ENCODE measurements around the gene PSMB3.

PSMB3 gene

GRCh38 chr17:38752308-38753070 is at the start of gene PSMB3:
TSS of gene PSMB3 (plus strand) at chr17:38752741. CDS start at chr17:38752827, 86 bp downstream.
- DNase-seq (ENCODE audit: low read depth, low spot score): peak; percentile 99

- no peak for DNase-seq (ENCODE audit: low read depth, low spot score)
Measured at GRCh38 chr17:38702916-38703741, 49.4 kb upstream of the PSMB3 start.

GRCh38 chr17:38703742-38704605 is 48.6 kb upstream of the PSMB3 start:
- DNase-seq (ENCODE audit: low read depth, low spot score): peak; percentile 53

GRCh38 chr17:38704606-38705522 is 47.7 kb upstream of the PSMB3 start, which contains the start of gene MLLT6:
TSS of gene MLLT6 (plus strand) at chr17:38705273. CDS start at chr17:38705633, 360 bp downstream.
- DNase-seq (ENCODE audit: low read depth, low spot score): peak; percentile 92

- peak; percentile 34 for DNase-seq (ENCODE audit: low read depth, low spot score)
Measured at GRCh38 chr17:38705523-38705802, 47.1 kb upstream of the PSMB3 start.

GRCh38 chr17:38705803-38706504 is 46.6 kb upstream of the PSMB3 start:
- peak; percentile 46 for DNase-seq (ENCODE audit: low read depth, low spot score)

GRCh38 chr17:38706505-38707216 is 45.9 kb upstream of the PSMB3 start:
- DNase-seq (ENCODE audit: low read depth, low spot score): no peak

GRCh38 chr17:38707678-38708351 is 44.7 kb upstream of the PSMB3 start:
- DNase-seq (ENCODE audit: low read depth, low spot score): no peak

- DNase-seq (ENCODE audit: low read depth, low spot score): no peak
Measured at GRCh38 chr17:38709104-38709820, 43.3 kb upstream of the PSMB3 start.

- DNase-seq (ENCODE audit: low read depth, low spot score): no peak
Measured at GRCh38 chr17:38709864-38710603, 42.5 kb upstream of the PSMB3 start.

- no peak for DNase-seq (ENCODE audit: low read depth, low spot score)
Measured at GRCh38 chr17:38710604-38710962, 42.0 kb upstream of the PSMB3 start.

GRCh38 chr17:38710985-38711384 is 41.6 kb upstream of the PSMB3 start:
- no peak for DNase-seq (ENCODE audit: low read depth, low spot score)

GRCh38 chr17:38711792-38712571 is 40.6 kb upstream of the PSMB3 start:
- DNase-seq (ENCODE audit: low read depth, low spot score): no peak

GRCh38 chr17:38712593-38712992 is 39.9 kb upstream of the PSMB3 start:
- no peak for DNase-seq (ENCODE audit: low read depth, low spot score)

GRCh38 chr17:38713456-38714075 is 39.0 kb upstream of the PSMB3 start:
- no peak for DNase-seq (ENCODE audit: low read depth, low spot score)

- no peak for DNase-seq (ENCODE audit: low read depth, low spot score)
Measured at GRCh38 chr17:38715216-38715943, 37.2 kb upstream of the PSMB3 start.
